ENCODE data around the gene ADISSP.

GRCh38 chr20:3716195-3716834, 51.2 kb downstream of the ADISSP start:
- TF ChIP-seq, protein P1, sequence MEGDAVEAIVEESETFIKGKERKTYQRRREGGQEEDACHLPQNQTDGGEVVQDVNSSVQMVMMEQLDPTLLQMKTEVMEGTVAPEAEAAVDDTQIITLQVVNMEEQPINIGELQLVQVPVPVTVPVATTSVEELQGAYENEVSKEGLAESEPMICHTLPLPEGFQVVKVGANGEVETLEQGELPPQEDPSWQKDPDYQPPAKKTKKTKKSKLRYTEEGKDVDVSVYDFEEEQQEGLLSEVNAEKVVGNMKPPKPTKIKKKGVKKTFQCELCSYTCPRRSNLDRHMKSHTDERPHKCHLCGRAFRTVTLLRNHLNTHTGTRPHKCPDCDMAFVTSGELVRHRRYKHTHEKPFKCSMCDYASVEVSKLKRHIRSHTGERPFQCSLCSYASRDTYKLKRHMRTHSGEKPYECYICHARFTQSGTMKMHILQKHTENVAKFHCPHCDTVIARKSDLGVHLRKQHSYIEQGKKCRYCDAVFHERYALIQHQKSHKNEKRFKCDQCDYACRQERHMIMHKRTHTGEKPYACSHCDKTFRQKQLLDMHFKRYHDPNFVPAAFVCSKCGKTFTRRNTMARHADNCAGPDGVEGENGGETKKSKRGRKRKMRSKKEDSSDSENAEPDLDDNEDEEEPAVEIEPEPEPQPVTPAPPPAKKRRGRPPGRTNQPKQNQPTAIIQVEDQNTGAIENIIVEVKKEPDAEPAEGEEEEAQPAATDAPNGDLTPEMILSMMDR (conservative IDR thresholded peaks at IDR 0.05; ENCODE audit: low read depth, low read length) = peak; percentile 88
- TF ChIP-seq EZH2 (IDR thresholded peaks at IDR 0.05; ENCODE audit: borderline replicate concordance, low read depth, low read length, poor library complexity, severe bottlenecking) = no peak
